ENCODE measurements around the gene RNASE9. TPM values are rescaled to one million over a fixed set of nuclear protein-coding genes. Genes with fewer than 3 reads are reported as not detected.

Gene RNASE9
- total RNA-seq, 2 donors from 2014 or later: not detected

GRCh38 chr14:20606902-20607242 is 46.0 kb upstream of the RNASE9 start:
- DNase-seq (ENCODE audit: low spot score) (no peak), ATAC-seq (ENCODE audit: insufficient number of reproducible peaks, low FRiP score, low read depth) (no peak)
- no peaks in the 10 kb centered on the region for H3K36me3 ChIP-seq
- no peak for TF ChIP-seq CTCF (IDR thresholded peaks at IDR 0.05)
- no peak overlapping the region for H3K4me3 ChIP-seq
- H3K27me3 ChIP-seq (replicated peaks; ENCODE audit: insufficient read depth): no peaks in the 10 kb centered on the region
- H3K27ac ChIP-seq: no peak overlapping the region
- no peaks in the 10 kb centered on the region for H3K9me3 ChIP-seq
- H3K4me1 ChIP-seq (ENCODE audit: control insufficient read depth in 1 of 2, low read depth in 2 of 2): peaks cover 0 to 14% of the 10 kb centered on the region in 2 donors

DNA sequence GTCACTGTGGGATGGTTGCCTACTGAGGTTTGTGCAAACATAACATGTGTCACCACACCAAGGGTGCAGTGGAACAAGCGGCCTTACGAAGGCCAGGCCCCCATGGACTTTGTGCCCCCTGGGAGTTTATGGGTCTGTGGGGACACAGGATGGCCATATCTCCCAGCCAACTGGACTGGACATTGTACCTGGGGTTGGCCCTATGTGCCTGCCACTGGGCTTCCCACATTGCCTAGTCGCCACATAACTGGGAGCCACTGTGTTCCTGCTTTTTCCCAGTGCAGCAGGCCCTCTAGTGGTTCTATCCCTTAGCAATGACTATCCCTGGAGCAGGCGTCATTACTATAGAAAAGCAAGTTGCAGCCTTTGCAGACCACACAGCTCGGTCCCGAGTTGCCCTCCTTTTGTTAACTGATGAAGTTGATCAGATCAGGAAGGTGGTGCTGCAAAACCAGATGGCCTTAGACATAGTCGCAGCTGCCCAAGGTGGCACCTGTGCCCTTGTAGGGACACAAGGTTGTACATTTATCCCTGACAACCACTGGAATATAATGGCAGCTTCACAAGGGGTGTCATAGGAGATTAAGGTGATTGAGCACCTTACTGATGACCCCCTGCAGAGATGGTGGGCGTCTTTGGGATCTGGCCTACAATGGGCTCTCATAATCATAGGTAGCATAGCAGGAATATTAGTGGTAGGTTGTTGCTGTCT is 45.5 kb upstream of the RNASE9 start:
- Histone ChIP-seq H3K9me3 (no peaks in the 10 kb centered on the region), H3K4me1 (ENCODE audit: control insufficient read depth in 1 of 2, low read depth in 2 of 2) (peaks cover 0 to 14% of the 10 kb centered on the region in 2 donors), H3K27me3 (replicated peaks; ENCODE audit: insufficient read depth) (no peaks in the 10 kb centered on the region), H3K4me3 (no peak overlapping the region), H3K36me3 (no peaks in the 10 kb centered on the region), H3K27ac (no peak overlapping the region)
- no peak for ATAC-seq (ENCODE audit: insufficient number of reproducible peaks, low FRiP score, low read depth)
- DNase-seq (ENCODE audit: low spot score): no peak
- TF ChIP-seq CTCF (IDR thresholded peaks at IDR 0.05): peak; percentile 12

DNA sequence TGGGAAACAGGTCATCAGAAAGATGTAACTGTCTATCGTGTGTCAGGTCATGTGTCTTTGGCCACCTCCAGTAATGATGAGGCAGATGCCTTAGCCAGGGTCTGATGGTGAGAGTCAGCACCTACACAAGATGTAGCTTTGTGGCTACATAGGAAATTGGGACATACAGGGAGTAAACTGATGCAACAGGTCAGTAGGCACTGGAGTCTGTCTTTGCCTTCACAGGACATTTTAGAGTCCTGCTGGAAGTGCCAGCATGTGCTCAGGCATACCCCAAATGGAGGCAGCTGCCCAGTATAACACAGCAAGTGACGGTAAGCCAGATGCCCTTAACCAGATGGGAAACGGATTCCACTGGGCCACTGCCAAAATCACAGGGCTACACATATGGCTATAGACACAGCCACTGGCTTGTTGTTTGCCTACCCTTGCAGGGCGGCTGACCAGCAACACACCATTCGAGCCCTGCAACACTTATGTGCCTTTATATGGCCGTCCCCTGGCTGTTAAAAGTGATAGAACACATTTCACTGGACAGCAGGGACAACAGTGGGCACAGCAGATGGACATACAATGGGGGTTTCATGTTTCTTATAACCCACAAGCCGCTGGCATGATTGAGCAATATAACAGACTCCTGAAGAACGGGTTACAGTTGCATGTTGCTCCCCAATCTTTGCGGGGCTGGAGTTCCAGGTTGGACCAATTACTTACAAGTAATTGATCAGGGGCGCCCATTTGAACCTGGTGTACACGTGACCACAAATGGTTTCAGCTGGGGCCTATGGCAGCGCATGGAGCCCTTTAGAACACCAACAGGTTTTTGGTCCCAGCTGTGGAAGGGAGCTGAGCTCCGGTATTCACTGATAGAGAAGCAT is 43.2 kb upstream of the RNASE9 start:
- no peak overlapping the region for H3K4me3 ChIP-seq
- no peaks in the 10 kb centered on the region for H3K36me3 ChIP-seq
- no peak for TF ChIP-seq CTCF (IDR thresholded peaks at IDR 0.05)
- no peaks in the 10 kb centered on the region for H3K27me3 ChIP-seq (replicated peaks; ENCODE audit: insufficient read depth)
- ATAC-seq (ENCODE audit: insufficient number of reproducible peaks, low FRiP score, low read depth): no peak
- H3K9me3 ChIP-seq: no peaks in the 10 kb centered on the region
- H3K27ac ChIP-seq: no peak overlapping the region
- no peak for DNase-seq (ENCODE audit: low spot score)
- no peaks in the 10 kb centered on the region for H3K4me1 ChIP-seq (ENCODE audit: control insufficient read depth in 1 of 2, low read depth in 2 of 2)

DNA sequence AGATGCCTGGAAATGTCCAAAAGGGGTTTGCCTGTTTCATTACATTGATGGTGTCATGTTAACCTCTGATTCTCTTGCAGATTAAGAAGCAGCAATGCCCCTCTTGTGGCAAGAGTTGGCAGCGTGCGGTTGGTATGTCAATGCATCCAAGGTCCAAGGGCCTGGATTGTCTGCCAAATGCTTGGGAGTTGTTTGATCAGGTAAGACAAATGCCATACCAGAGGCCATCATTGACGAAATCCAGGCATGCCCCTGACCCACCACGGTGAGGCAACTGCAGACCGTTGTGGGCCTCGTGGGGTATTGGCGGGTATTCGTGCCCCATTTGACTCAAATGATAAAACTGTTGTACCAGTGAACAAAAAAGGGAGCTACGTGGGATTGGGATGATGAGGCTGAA is 41.7 kb upstream of the RNASE9 start:
- no peaks in the 10 kb centered on the region for H3K36me3 ChIP-seq
- ATAC-seq (ENCODE audit: insufficient number of reproducible peaks, low FRiP score, low read depth): no peak
- H3K4me1 ChIP-seq (ENCODE audit: control insufficient read depth in 1 of 2, low read depth in 2 of 2): no peaks in the 10 kb centered on the region

More for the DNA sequence above, 41.7 kb upstream of the RNASE9 start:
- TF ChIP-seq CTCF (IDR thresholded peaks at IDR 0.05): no peak
- Histone ChIP-seq H3K9me3 (no peaks in the 10 kb centered on the region), H3K27me3 (replicated peaks; ENCODE audit: insufficient read depth) (no peaks in the 10 kb centered on the region), H3K4me3 (no peak overlapping the region), H3K27ac (no peak overlapping the region)
- DNase-seq (ENCODE audit: low spot score): no peak

Data from thoracic aorta (tissue), 2 donors.